Measurements from ENCODE around the gene HDHD5. TPM values are rescaled to one million over a fixed set of nuclear protein-coding genes. Genes with fewer than 3 reads are reported as not detected.

HDHD5 gene
- total RNA-seq, 6 experiments from 2014 or later = 19.4 to 44.5 (median 30.2) TPM

DNA sequence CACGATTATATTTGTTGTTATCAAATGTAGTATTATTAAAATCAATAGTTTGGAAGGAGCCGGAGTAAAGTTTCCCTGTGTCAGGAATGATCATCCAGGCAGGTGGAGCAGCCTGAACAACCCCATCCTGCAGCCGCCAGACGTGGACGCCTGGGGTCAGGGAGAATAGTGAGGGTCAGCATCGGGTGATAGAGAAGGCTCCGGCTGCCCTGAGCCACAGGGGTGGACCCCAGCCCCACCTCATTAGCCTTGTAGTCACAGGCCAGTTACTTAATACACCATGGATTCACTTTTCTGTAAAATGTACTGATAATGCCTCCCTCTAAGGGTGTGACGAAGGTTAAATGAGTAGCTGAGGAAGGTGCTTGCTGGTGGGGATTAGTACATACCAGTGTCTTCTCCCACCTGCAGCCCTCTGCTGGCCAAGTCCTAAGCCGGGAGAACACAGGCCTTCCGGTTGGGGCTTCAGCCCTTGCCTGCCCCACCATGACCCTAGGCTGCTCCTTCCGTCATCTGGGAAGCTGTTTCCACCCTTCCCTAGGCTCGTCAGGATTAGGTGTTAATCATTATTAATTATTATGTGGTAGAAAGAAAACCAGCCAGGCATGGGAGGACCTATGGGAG is 52.8 kb downstream of the HDHD5 start:
- Histone ChIP-seq H3K4me3 (no peak overlapping the region), H3K4me1 (no peaks in the 10 kb centered on the region), H3K27ac (no peak overlapping the region), H3K36me3 (peaks cover 0 to 64% (median 7%) of the 10 kb centered on the region in 4 donors), H3K27me3 (no peaks in the 10 kb centered on the region), H3K9me3 (no peaks in the 10 kb centered on the region)
- TF ChIP-seq CTCF (IDR thresholded peaks at IDR 0.05) (no peak), POLR2A (IDR thresholded peaks at IDR 0.05) (no peak)
- ATAC-seq (peak; percentile 18 to 51 (median 29)), DNase-seq (no peak)
- 67% methylated on average over 5 of the region's 12 CpGs for WGBS (ENCODE audit: insufficient coverage, low coverage, low lambda C conversion rate, missing lambda C conversion rate)
- intact Hi-C loops (cut with DNase I) = no loop called here

DNA sequence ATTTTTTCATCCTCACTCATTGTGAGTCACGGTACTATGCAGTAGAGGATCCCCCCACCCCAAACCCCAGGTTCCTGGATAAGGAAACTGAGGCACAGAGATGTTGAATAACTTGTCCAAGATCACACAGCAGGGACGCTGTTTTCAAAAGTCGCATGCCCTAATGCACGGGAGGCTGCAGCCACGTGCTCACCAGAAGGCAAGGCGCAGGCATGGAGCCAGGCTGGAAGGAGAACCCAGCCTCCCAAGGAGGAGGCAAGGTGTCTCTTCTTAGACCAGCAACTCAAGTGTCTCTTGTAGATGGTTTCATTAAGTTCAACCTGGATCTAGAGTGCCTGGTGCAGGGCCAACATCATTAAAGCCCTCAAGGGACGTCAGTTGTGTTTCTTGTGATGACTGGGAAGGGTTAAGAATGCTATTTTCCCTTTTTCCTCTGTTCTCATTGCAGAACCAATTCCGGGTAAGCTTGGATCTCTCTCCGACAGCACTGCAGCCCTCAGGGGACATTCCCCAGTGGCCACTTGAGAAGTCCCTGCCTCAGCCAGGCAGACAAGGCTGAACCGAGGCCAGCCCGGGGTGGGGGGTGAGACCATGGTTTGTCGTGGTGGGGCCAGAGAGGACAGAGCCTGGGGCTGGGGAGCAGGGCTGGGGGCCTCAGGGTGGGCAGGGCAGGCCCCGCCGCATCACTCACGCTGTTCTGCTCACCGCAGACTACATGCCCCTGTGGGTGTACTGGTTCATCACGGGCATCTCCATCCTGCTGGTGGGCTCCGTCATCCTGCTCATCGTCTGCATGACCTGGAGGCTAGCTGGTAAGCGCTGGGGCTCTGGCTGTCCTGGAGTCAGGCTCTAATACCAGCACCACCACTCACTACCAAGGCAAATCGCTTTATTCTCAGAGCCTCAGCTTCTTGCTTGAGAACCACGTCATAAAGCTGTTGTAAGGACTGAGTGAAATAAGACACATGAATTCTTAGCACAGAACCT is 53.6 kb downstream of the HDHD5 start:
- Histone ChIP-seq H3K4me1 (no peaks in the 10 kb centered on the region), H3K27me3 (no peaks in the 10 kb centered on the region), H3K9me3 (no peaks in the 10 kb centered on the region), H3K27ac (no peak overlapping the region), H3K36me3 (peaks cover 0 to 72% (median 11%) of the 10 kb centered on the region in 4 donors), H3K4me3 (no peak overlapping the region)
- intact Hi-C loops (cut with DNase I) = no loop called here
- DNase-seq = no peak
- WGBS (ENCODE audit: insufficient coverage, low coverage, low lambda C conversion rate, missing lambda C conversion rate) = 79% methylated on average over 11 of the region's 22 CpGs
- no peak for TF ChIP-seq CTCF (IDR thresholded peaks at IDR 0.05)
- no peak for TF ChIP-seq POLR2A (IDR thresholded peaks at IDR 0.05)
- no peak for ATAC-seq

GRCh38 chr22:17104336-17104935 is 54.6 kb downstream of the HDHD5 start:
- intact Hi-C loops (cut with DNase I) = no loop called here
- Histone ChIP-seq H3K4me1 (no peaks in the 10 kb centered on the region), H3K27ac (no peak overlapping the region), H3K9me3 (no peaks in the 10 kb centered on the region), H3K27me3 (no peaks in the 10 kb centered on the region), H3K4me3 (no peak overlapping the region), H3K36me3 (peaks cover 0 to 75% (median 15%) of the 10 kb centered on the region in 4 donors)
- no peak for TF ChIP-seq CTCF (IDR thresholded peaks at IDR 0.05)
- no peak for TF ChIP-seq POLR2A (IDR thresholded peaks at IDR 0.05)
- no peak for DNase-seq
- WGBS (ENCODE audit: insufficient coverage, low coverage, low lambda C conversion rate, missing lambda C conversion rate) = 87% methylated on average over 4 of the region's 14 CpGs
- ATAC-seq = no peak

DNA sequence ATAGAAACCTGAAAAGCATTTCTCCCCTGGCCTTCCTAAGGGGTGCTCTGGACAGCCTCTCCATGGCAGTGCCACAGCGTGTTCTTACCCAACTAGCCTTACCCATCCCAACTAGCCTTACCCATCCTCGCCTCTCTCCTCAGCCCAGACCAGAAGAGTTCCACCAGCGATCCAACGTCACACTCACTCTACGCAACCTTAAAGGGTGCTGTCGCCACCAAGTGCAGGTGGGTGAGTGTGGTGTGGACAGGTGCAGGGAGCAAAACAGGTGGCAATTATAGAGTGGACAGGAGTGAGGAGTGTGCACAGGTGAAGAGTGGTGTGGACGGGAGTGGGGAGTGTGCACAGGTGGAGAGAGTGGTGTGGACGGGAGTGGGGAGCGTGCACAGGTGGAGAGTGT is 55.7 kb downstream of the HDHD5 start:
- ATAC-seq = no peak
- DNase-seq = no peak

More for the DNA sequence above, 55.7 kb downstream of the HDHD5 start:
- H3K36me3 ChIP-seq = peaks cover 0 to 75% (median 20%) of the 10 kb centered on the region in 4 donors
- intact Hi-C loops (cut with DNase I) = no loop called here
- no peaks in the 10 kb centered on the region for H3K9me3 ChIP-seq
- H3K4me1 ChIP-seq = no peaks in the 10 kb centered on the region
- TF ChIP-seq POLR2A (IDR thresholded peaks at IDR 0.05) = no peak
- no peak for TF ChIP-seq CTCF (IDR thresholded peaks at IDR 0.05)
- WGBS (ENCODE audit: insufficient coverage, low coverage, low lambda C conversion rate, missing lambda C conversion rate) = 96% methylated on average over 9 of the region's 9 CpGs
- H3K4me3 ChIP-seq = no peak overlapping the region
- H3K27ac ChIP-seq = no peak overlapping the region
- no peaks in the 10 kb centered on the region for H3K27me3 ChIP-seq

Data from right lobe of liver (tissue), 6 donors.